ENCODE data around the gene LMTK3.

LMTK3 gene

GRCh38 chr19:48471836-48472235 is 39.8 kb downstream of the LMTK3 start:
- H3K36me3 ChIP-seq (ENCODE audit: insufficient read depth, insufficient read length, low read length): peaks cover 68% of the 10 kb centered on the region

DNA sequence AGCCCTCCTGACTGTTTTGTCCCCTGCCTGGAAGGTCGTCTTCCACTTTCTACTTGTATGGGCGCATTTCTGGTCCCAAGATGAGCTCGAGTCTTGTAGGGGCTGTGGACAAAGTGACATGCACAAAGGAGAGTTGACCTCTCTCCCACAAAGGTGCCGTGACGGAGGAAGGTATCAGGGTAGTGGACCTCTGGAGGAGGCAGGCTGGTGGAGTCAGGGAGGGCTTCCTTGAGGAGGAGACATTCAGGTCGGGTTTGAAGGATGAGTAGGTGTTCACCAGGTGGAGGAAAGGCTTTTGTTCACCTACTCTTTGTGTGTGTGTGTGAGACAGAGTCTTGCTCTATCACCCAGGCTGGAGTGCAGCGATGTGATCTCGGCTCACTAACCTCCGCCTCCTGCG is 40.8 kb downstream of the LMTK3 start:
- no peak for DNase-seq (ENCODE audit: low read depth, low spot score)
- Histone ChIP-seq H3K9me3 (ENCODE audit: insufficient read depth, low read length) (no peaks in the 10 kb centered on the region), H3K9ac (ENCODE audit: insufficient read length, low read depth) (peak overlapping the region; percentile 5), H3K4me1 (ENCODE audit: insufficient read depth, insufficient read length) (peaks cover 8% of the 10 kb centered on the region), H3K4me3 (ENCODE audit: insufficient read length, low read depth) (no peak overlapping the region), H3K36me3 (ENCODE audit: insufficient read depth, insufficient read length, low read length) (peaks cover 59% of the 10 kb centered on the region), H3K27me3 (ENCODE audit: insufficient read depth, insufficient read length) (no peaks in the 10 kb centered on the region)
- TF ChIP-seq ZNF274 (IDR thresholded peaks at IDR 0.05; ENCODE audit: low read depth, low read length) (no peak), YY1 (IDR thresholded peaks at IDR 0.05; ENCODE audit: insufficient read depth, insufficient read length) (no peak), SUZ12 (IDR thresholded peaks at IDR 0.05; ENCODE audit: extremely low read depth, insufficient read depth, insufficient read length) (no peak)

More at GRCh38 chr19:48471836-48472235, 39.8 kb downstream of the LMTK3 start:
- DNase-seq (ENCODE audit: low read depth, low spot score): no peak
- no peak for TF ChIP-seq SUZ12 (IDR thresholded peaks at IDR 0.05; ENCODE audit: extremely low read depth, insufficient read depth, insufficient read length)
- TF ChIP-seq ZNF274 (IDR thresholded peaks at IDR 0.05; ENCODE audit: low read depth, low read length): no peak
- TF ChIP-seq YY1 (IDR thresholded peaks at IDR 0.05; ENCODE audit: insufficient read depth, insufficient read length): no peak
- no peak overlapping the region for H3K9ac ChIP-seq (ENCODE audit: insufficient read length, low read depth)
- H3K27me3 ChIP-seq (ENCODE audit: insufficient read depth, insufficient read length): no peaks in the 10 kb centered on the region
- no peaks in the 10 kb centered on the region for H3K9me3 ChIP-seq (ENCODE audit: insufficient read depth, low read length)
- no peak overlapping the region for H3K4me3 ChIP-seq (ENCODE audit: insufficient read length, low read depth)
- peaks cover 8% of the 10 kb centered on the region for H3K4me1 ChIP-seq (ENCODE audit: insufficient read depth, insufficient read length)

DNA sequence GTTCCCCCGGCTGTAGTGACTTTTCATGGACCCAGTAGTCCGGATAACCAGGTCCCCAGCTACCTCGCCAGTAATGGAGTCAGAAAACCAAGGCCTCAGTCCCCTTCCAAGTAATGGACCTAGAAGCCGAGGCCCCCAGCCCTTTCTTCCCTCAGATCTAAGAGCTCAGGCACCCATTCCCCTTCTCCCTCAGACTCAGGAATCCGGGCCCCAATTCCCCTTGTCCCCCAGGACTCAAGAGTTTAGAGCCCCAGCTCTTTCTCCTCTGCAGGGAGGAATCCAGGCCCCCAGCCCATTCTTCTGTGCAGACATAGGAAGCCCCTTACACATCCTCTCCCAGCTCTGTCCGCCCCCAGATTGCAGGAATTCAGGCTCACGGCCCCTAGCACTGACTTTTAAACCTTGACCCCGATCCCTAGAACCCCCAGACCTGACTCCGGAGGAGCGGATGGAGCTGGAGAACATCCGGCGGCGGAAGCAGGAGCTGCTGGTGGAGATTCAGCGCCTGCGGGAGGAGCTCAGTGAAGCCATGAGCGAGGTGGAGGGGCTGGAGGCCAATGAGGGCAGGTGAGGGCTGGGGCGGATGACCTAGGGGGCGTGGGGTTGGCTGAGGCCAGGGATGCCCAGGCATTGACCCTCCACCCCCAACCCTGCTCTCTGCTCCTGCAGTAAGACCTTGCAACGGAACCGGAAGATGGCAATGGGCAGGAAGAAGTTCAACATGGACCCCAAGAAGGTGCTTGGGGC is 41.5 kb downstream of the LMTK3 start:
- TF ChIP-seq SUZ12 (IDR thresholded peaks at IDR 0.05; ENCODE audit: extremely low read depth, insufficient read depth, insufficient read length) (no peak), ZNF274 (IDR thresholded peaks at IDR 0.05; ENCODE audit: low read depth, low read length) (no peak), YY1 (IDR thresholded peaks at IDR 0.05; ENCODE audit: insufficient read depth, insufficient read length) (no peak)
- peak overlapping the region; percentile 82 for H3K9ac ChIP-seq (ENCODE audit: insufficient read length, low read depth)
- peak overlapping the region; percentile 51 for H3K4me3 ChIP-seq (ENCODE audit: insufficient read length, low read depth)
- H3K4me1 ChIP-seq (ENCODE audit: insufficient read depth, insufficient read length): peaks cover 8% of the 10 kb centered on the region
- peaks cover 52% of the 10 kb centered on the region for H3K36me3 ChIP-seq (ENCODE audit: insufficient read depth, insufficient read length, low read length)
- H3K9me3 ChIP-seq (ENCODE audit: insufficient read depth, low read length): no peaks in the 10 kb centered on the region
- DNase-seq (ENCODE audit: low read depth, low spot score): no peak
- H3K27me3 ChIP-seq (ENCODE audit: insufficient read depth, insufficient read length): no peaks in the 10 kb centered on the region

DNA sequence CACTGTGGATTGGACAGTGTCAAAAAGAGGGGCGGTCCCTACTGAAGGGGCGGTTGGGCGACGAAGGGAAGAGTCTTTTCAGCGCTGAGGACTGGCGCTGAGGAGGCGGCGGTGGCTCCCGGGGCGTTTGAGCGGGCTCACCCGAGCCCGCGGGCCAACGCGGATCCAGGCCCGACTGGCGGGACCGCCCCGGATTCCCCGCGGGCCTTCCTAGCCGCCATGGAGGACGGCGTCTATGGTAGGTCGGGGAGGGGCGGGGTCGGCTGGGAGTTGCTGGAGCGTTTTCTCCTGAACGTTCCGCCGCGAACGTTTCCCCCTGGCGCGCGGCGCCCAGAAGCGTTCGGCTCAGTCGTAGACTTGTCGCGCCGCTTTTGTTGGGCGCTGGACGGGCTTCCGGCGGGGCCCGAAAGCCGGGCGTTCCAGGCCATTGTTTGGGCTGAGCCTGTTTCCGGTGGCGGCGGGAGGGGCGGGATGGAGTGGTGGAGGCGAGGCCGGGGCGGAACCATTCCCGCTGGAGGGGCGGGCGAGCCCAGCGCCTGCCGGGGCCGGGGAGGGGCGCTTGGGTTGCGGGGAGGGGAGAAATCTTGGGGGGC is 42.2 kb downstream of the LMTK3 start, which contains the start of gene CYTH2:
CYTH2 (plus strand) TSS at position 81 of the 593 bp plus-strand sequence; CDS start at position 220, 139 bp downstream.
- Histone ChIP-seq H3K27me3 (ENCODE audit: insufficient read depth, insufficient read length) (no peaks in the 10 kb centered on the region), H3K9ac (ENCODE audit: insufficient read length, low read depth) (peak within 1 kb of the TSS; percentile 91)

GRCh38 chr19:48468772-48469288 is 42.8 kb downstream of the LMTK3 start:
- H3K4me3 ChIP-seq (ENCODE audit: insufficient read length, low read depth): peak overlapping the region; percentile 85
- TF ChIP-seq ZNF274 (IDR thresholded peaks at IDR 0.05; ENCODE audit: low read depth, low read length): no peak
- TF ChIP-seq YY1 (IDR thresholded peaks at IDR 0.05; ENCODE audit: insufficient read depth, insufficient read length): no peak
- no peak for TF ChIP-seq SUZ12 (IDR thresholded peaks at IDR 0.05; ENCODE audit: extremely low read depth, insufficient read depth, insufficient read length)
- H3K9me3 ChIP-seq (ENCODE audit: insufficient read depth, low read length): no peaks in the 10 kb centered on the region
- H3K4me1 ChIP-seq (ENCODE audit: insufficient read depth, insufficient read length): peaks cover 3% of the 10 kb centered on the region
- no peaks in the 10 kb centered on the region for H3K27me3 ChIP-seq (ENCODE audit: insufficient read depth, insufficient read length)
- peaks cover 42% of the 10 kb centered on the region for H3K36me3 ChIP-seq (ENCODE audit: insufficient read depth, insufficient read length, low read length)
- H3K9ac ChIP-seq (ENCODE audit: insufficient read length, low read depth): peak overlapping the region; percentile 91
- peak; percentile 98 for DNase-seq (ENCODE audit: low read depth, low spot score)

More for the DNA sequence above, 42.2 kb downstream of the LMTK3 start, which contains the start of gene CYTH2:
- H3K4me3 ChIP-seq (ENCODE audit: insufficient read length, low read depth): peak within 1 kb of the TSS; percentile 85
- no peaks in the 10 kb centered on the region for H3K9me3 ChIP-seq (ENCODE audit: insufficient read depth, low read length)
- H3K36me3 ChIP-seq (ENCODE audit: insufficient read depth, insufficient read length, low read length): peaks cover 47% of the 10 kb centered on the region
- DNase-seq (ENCODE audit: low read depth, low spot score): no peak
- TF ChIP-seq YY1 (IDR thresholded peaks at IDR 0.05; ENCODE audit: insufficient read depth, insufficient read length) (no peak), ZNF274 (IDR thresholded peaks at IDR 0.05; ENCODE audit: low read depth, low read length) (no peak), SUZ12 (IDR thresholded peaks at IDR 0.05; ENCODE audit: extremely low read depth, insufficient read depth, insufficient read length) (no peak)
- peaks cover 8% of the 10 kb centered on the region for H3K4me1 ChIP-seq (ENCODE audit: insufficient read depth, insufficient read length)

- no peak for DNase-seq (ENCODE audit: low read depth, low spot score)
Observed at GRCh38 chr19:48466561-48467325, 44.9 kb downstream of the LMTK3 start.

More at GRCh38 chr19:48466561-48467325, 44.9 kb downstream of the LMTK3 start:
- Histone ChIP-seq H3K36me3 (ENCODE audit: insufficient read depth, insufficient read length, low read length) (peaks cover 39% of the 10 kb centered on the region), H3K27me3 (ENCODE audit: insufficient read depth, insufficient read length) (no peaks in the 10 kb centered on the region), H3K9me3 (ENCODE audit: insufficient read depth, low read length) (no peaks in the 10 kb centered on the region), H3K9ac (ENCODE audit: insufficient read length, low read depth) (no peak overlapping the region), H3K4me3 (ENCODE audit: insufficient read length, low read depth) (no peak overlapping the region), H3K4me1 (ENCODE audit: insufficient read depth, insufficient read length) (peaks cover 3% of the 10 kb centered on the region)
- no peak for TF ChIP-seq SUZ12 (IDR thresholded peaks at IDR 0.05; ENCODE audit: extremely low read depth, insufficient read depth, insufficient read length)
- TF ChIP-seq YY1 (IDR thresholded peaks at IDR 0.05; ENCODE audit: insufficient read depth, insufficient read length): no peak
- no peak for TF ChIP-seq ZNF274 (IDR thresholded peaks at IDR 0.05; ENCODE audit: low read depth, low read length)
